H1 (cell line): Measurements from ENCODE around the gene ANKRD7. TPM values are rescaled to one million over a fixed set of nuclear protein-coding genes. Genes with fewer than 3 reads are reported as not detected.

Experiments used
- CTCF ChIA-PET: fragments of 300-600 bp; sonication (Branson Sonifier 250); formaldehyde crosslinking; loops from one replicate; lab custom pipeline; 2021; ENCODE audit not compliant: partially characterized antibody; lab: Charles Lee
- POLR2A ChIA-PET: fragments of 300-600 bp; sonication (Branson Sonifier 250); formaldehyde crosslinking; loops from one replicate; lab custom pipeline; 2021; ENCODE audit warnings: inconsistent platforms; ENCODE audit not compliant: partially characterized antibody; lab: Charles Lee
- DNase-seq, 2 experiments: peaks; one replicate each; pipeline versions ENCODE4 v3.0.0 to v3.0.0-alpha.2; 2010 to 2022; ENCODE audit warnings: low spot score in 2 of 2, low read depth in 1 of 2, mixed read lengths in 1 of 2
- FAIRE-seq: peaks from 2 replicates; lab custom pipeline; 2011; peaks lifted over from hg19 to GRCh38; lab: Jason Lieb, UNC
- H2AFZ ChIP-seq: 2 replicates; pipeline ENCODE4 v1.8.1; 2012; ENCODE audit warnings: low read length, inconsistent platforms
- H2AK5ac ChIP-seq: 2 replicates; pipeline ENCODE4 v1.6.1; 2013; ENCODE audit warnings: low read depth, low read length
- H2BK120ac ChIP-seq: replicated peaks from 2 replicates; pipeline ENCODE3; 2013; ENCODE audit warnings: low read depth, low read length, inconsistent platforms
- H2BK12ac ChIP-seq: 2 replicates; pipeline ENCODE4 v1.6.1; 2013; ENCODE audit warnings: low read depth, low read length
- H2BK15ac ChIP-seq: 2 replicates; pipeline ENCODE4 v1.6.1; 2013; ENCODE audit warnings: low read length
- H2BK20ac ChIP-seq: 2 replicates; pipeline ENCODE4 v1.6.1; 2013; ENCODE audit warnings: low read length
- H2BK5ac ChIP-seq: 2 replicates; pipeline ENCODE4 v1.6.1; 2013; ENCODE audit warnings: low read depth, low read length
- H3K14ac ChIP-seq: 2 replicates; pipeline ENCODE4 v1.6.1; 2013; ENCODE audit warnings: inconsistent platforms; ENCODE audit not compliant: insufficient read length
- H3K18ac ChIP-seq: 2 replicates; pipeline ENCODE4 v1.6.1; 2013; ENCODE audit warnings: low read length; ENCODE audit errors: extremely low read depth
- H3K23ac ChIP-seq: 2 replicates; pipeline ENCODE4 v1.6.1; 2013; ENCODE audit warnings: inconsistent platforms; ENCODE audit not compliant: insufficient read length
- H3K23me2 ChIP-seq: 2 replicates; pipeline ENCODE4 v1.6.1; 2013; ENCODE audit warnings: low read depth, low read length
- H3K27ac ChIP-seq: 2 replicates; pipeline ENCODE4 v1.6.1; 2011; ENCODE audit warnings: low read depth, low read length, inconsistent platforms
- H3K27me3 ChIP-seq, 4 experiments: replicated peaks in 1 of 4; 1 replicate in 1 of 4; 2 replicates in 3 of 4; pipeline versions ENCODE4 v1.6.1 to v1.8.1; 2011 to 2013; ENCODE audit warnings: low read length in 3 of 4, mild to moderate bottlenecking in 3 of 4, inconsistent platforms in 2 of 4, mixed read lengths in 2 of 4, moderate library complexity in 1 of 4; ENCODE audit not compliant: control insufficient read depth in 3 of 4, insufficient read depth in 3 of 4; ENCODE audit errors: extremely low read depth in 1 of 4
- H3K36me3 ChIP-seq, 4 experiments: 2 replicates each; pipeline versions ENCODE4 v1.6.1 to v1.8.1; 2011 to 2013; ENCODE audit warnings: mild to moderate bottlenecking in 4 of 4, low read length in 3 of 4, moderate library complexity in 2 of 4, control low read depth in 1 of 4, inconsistent platforms in 1 of 4; ENCODE audit not compliant: insufficient read depth in 4 of 4, control insufficient read depth in 2 of 4
- H3K4ac ChIP-seq: replicated peaks from 2 replicates; pipeline ENCODE3; 2013; ENCODE audit warnings: low read length, low read depth, mixed read lengths, inconsistent platforms; ENCODE audit not compliant: insufficient read length
- H3K4me1 ChIP-seq, 4 experiments: replicated peaks in 1 of 4; 1 replicate in 1 of 4; 2 replicates in 3 of 4; pipeline versions ENCODE4 v1.6.1 to v1.8.1; 2011 to 2013; ENCODE audit warnings: low read length in 3 of 4, inconsistent platforms in 2 of 4, mixed read lengths in 1 of 4; ENCODE audit not compliant: insufficient read depth in 4 of 4, control insufficient read depth in 3 of 4
- H3K4me2 ChIP-seq, 2 experiments: 2 replicates each; pipeline versions ENCODE4 v1.6.1 to v1.8.1; 2011 to 2013; ENCODE audit warnings: low read depth in 2 of 2, low read length in 2 of 2, control low read depth in 1 of 2, inconsistent platforms in 1 of 2, mild to moderate bottlenecking in 1 of 2; ENCODE audit not compliant: insufficient read depth in 1 of 2
- H3K4me3 ChIP-seq, 4 experiments: fragments of 200-600, 300-600 bp in 1 of 4; sonication (generic), shearing (Covaris generic), sonication (Bioruptor Twin) in 1 of 4; 2 replicates each; pipeline versions ENCODE4 v1.5.1 to v1.8.1; 2011 to 2016; ENCODE audit warnings: low read length in 4 of 4, low read depth in 3 of 4, control low read depth in 2 of 4, inconsistent platforms in 2 of 4, mild to moderate bottlenecking in 2 of 4, mixed read lengths in 1 of 4, moderate library complexity in 1 of 4; ENCODE audit not compliant: insufficient read depth in 2 of 4; ENCODE audit errors: extremely low read depth in 1 of 4
- H3K56ac ChIP-seq: replicated peaks from 2 replicates; pipeline ENCODE3; 2013; ENCODE audit warnings: low read depth, mild to moderate bottlenecking, mixed read lengths, low read length, inconsistent platforms; ENCODE audit not compliant: insufficient read length
- H3K79me1 ChIP-seq: 2 replicates; pipeline ENCODE4 v1.6.1; 2013; ENCODE audit warnings: low read depth, low read length, control low read depth
- H3K79me2 ChIP-seq, 2 experiments: 2 replicates each; pipeline versions ENCODE4 v1.6.1 to v1.8.1; 2012 to 2013; ENCODE audit warnings: low read length in 2 of 2, mild to moderate bottlenecking in 2 of 2, inconsistent platforms in 1 of 2; ENCODE audit not compliant: insufficient read depth in 2 of 2, control insufficient read depth in 1 of 2
- H3K9ac ChIP-seq, 4 experiments: replicated peaks in 1 of 4; 1 replicate in 1 of 4; 2 replicates in 3 of 4; pipeline versions ENCODE4 v1.6.1 to v1.8.1; 2011 to 2013; ENCODE audit warnings: low read depth in 3 of 4, low read length in 3 of 4, control low read depth in 2 of 4, mild to moderate bottlenecking in 2 of 4, moderate library complexity in 2 of 4, inconsistent platforms in 1 of 4; ENCODE audit errors: extremely low read depth in 1 of 4
- H3K9me3 ChIP-seq, 2 experiments: 2 replicates each; pipeline versions ENCODE4 v1.6.1 to v1.8.1; 2012 to 2013; ENCODE audit warnings: mild to moderate bottlenecking in 2 of 2, moderate library complexity in 2 of 2, control low read depth in 1 of 2, inconsistent platforms in 1 of 2, low read depth in 1 of 2, low read length in 1 of 2, mixed read lengths in 1 of 2; ENCODE audit not compliant: insufficient read depth in 2 of 2
- H4K20me1 ChIP-seq, 2 experiments: replicated peaks in 1 of 2; 2 replicates each; pipeline versions ENCODE3 to v1.8.1; 2011 to 2013; ENCODE audit warnings: inconsistent platforms in 2 of 2, low read length in 2 of 2, mild to moderate bottlenecking in 1 of 2; ENCODE audit not compliant: insufficient read depth in 2 of 2, control insufficient read depth in 1 of 2
- H4K5ac ChIP-seq: 2 replicates; pipeline ENCODE4 v1.6.1; 2013; ENCODE audit warnings: low read length, low read depth, mixed read lengths, inconsistent platforms; ENCODE audit not compliant: insufficient read length
- H4K8ac ChIP-seq: 2 replicates; pipeline ENCODE4 v1.8.0; 2013; ENCODE audit warnings: mild to moderate bottlenecking, moderate library complexity, low read length, inconsistent platforms; ENCODE audit not compliant: insufficient read depth; ENCODE audit errors: extremely low read depth
- H4K91ac ChIP-seq: replicated peaks from 2 replicates; pipeline ENCODE3; 2013; ENCODE audit warnings: low read length, mixed read lengths, inconsistent platforms; ENCODE audit not compliant: insufficient read length
- KDM4A ChIP-seq: IDR thresholded peaks from one replicate; pipeline ENCODE4 v1.7.1; 2012; ENCODE audit warnings: low read depth, mild to moderate bottlenecking, moderate library complexity, low read length, inconsistent platforms; ENCODE audit not compliant: severe bottlenecking
- MAFK ChIP-seq: IDR thresholded peaks from 2 replicates; pipeline ENCODE4 v1.6.1; 2012; ENCODE audit warnings: low read depth, mild to moderate bottlenecking, improper control_type of control experiment, low read length
- WGBS, 2 experiments: shearing (Covaris generic) in 1 of 2; methylation state at CpG; one replicate each; pipeline versions ENCODE4 v1.1.6 to v1.1.7; 2013 to 2015; ENCODE audit warnings: low lambda C conversion rate in 2 of 2, mixed read lengths in 2 of 2, inconsistent platforms in 1 of 2, low coverage in 1 of 2, missing lambda C conversion rate in 1 of 2; ENCODE audit not compliant: insufficient replicate concordance in 2 of 2, insufficient coverage in 1 of 2, insufficient read length in 1 of 2; ENCODE audit errors: extremely low coverage in 1 of 2, missing lambda C conversion rate in 1 of 2; 5-methylcytosine and 5-hydroxymethylcytosine counted together
- polyA plus RNA-seq, 7 experiments: library from polyadenylated mRNA; depleted of rRNA in 3 of 7; stranded (reverse) in 5 of 7; unstranded in 2 of 7; fragments of >200 nt in 5 of 7; fragments of 200-250 nt in 2 of 7; gene quantifications; 1 replicate in 5 of 7; 2 replicates in 1 of 7; 4 replicates in 1 of 7; pipeline versions ENCODE4 v1.2.1 to v1.2.3, GENCODE V29; 2011 to 2013; ENCODE audit warnings: missing spikeins in 2 of 7, mixed read lengths in 2 of 7
- total RNA-seq: library from RNA; stranded (reverse); fragmentation: NEBNext Ultra II Directional; extraction: Animal tissue kit (Norgen Biotek cat#: 25700); gene quantifications from 2 replicates; pipeline ENCODE4 v1.2.1, GENCODE V29; 2021

ANKRD7 gene
- total and polyA plus RNA-seq, 2 of the 8 experiments (the other 6 are each of a cell fraction or from before 2014, with no cell fraction given) = not detected

- Histone ChIP-seq H2BK20ac (no peak overlapping the region), H3K23ac (no peak overlapping the region), H4K20me1 (no peaks in the 10 kb centered on the region), H4K8ac (no peak overlapping the region), H3K9me3 (no peaks in the 10 kb centered on the region), H3K27me3 (no peaks in the 10 kb centered on the region), H2BK120ac (no peak overlapping the region), H4K5ac (no peak overlapping the region), H3K23me2 (no peaks in the 10 kb centered on the region), H3K36me3 (no peaks in the 10 kb centered on the region), H3K4me1 (peaks cover 0 to 2% (median 0%) of the 10 kb centered on the region in 4 experiments; a peak in 2 of 7 replicates), H2BK5ac (no peak overlapping the region), H3K4ac (no peak overlapping the region), H3K56ac (no peak overlapping the region), H3K79me2 (no peaks in the 10 kb centered on the region), H3K79me1 (no peaks in the 10 kb centered on the region), H3K18ac (no peak overlapping the region), H3K27ac (no peak overlapping the region), H2BK15ac (no peak overlapping the region), H3K14ac (no peak overlapping the region), H3K4me3 (no peak overlapping the region), H3K9ac (no peak overlapping the region), H4K91ac (no peak overlapping the region), H3K4me2 (no peak overlapping the region), H2AK5ac (no peak overlapping the region), H2AFZ (no peak overlapping the region), H2BK12ac (no peak overlapping the region)
- DNase-seq (no peak), FAIRE-seq (no peak)
- CTCF ChIA-PET = interaction anchor here (1.0 to 1.3 kb wide), 3 partner anchors 7 to 24 kb away, joined by 3 to 4 read pairs (median 3); no protein-coding TSS in a partner anchor
- TF ChIP-seq MAFK (no peak), KDM4A (no peak)
- WGBS, 2 experiments = 91% methylated on average over 1 of the region's 1 CpG; no CpG with 5 or more reads in 1 of the 2 experiments
- POLR2A ChIA-PET = no interaction called here
Observed at GRCh38 chr7:118252087-118252486, 27.6 kb downstream of the ANKRD7 start.
